HepG2 (cell line): ENCODE results near the gene CENPB. TPM values are rescaled to one million over a fixed set of nuclear protein-coding genes. Genes with fewer than 3 reads are reported as not detected.

Source experiments
- BORCS8-MEF2B ChIP-seq: sonication (generic); formaldehyde crosslinking; IDR thresholded peaks from 2 replicates; pipeline ENCODE4 v1.8.0; 2022; ENCODE audit warnings: mild to moderate bottlenecking, missing genetic modification reagents
- DRAP1 ChIP-seq: IDR thresholded peaks from 2 replicates; pipeline ENCODE4 v1.6.1; 2016; ENCODE audit warnings: missing genetic modification reagents, missing compliant biosample characterization
- GTF3A ChIP-seq: sonication (generic); formaldehyde crosslinking; conservative IDR thresholded peaks from 2 replicates; pipeline ENCODE4 v1.4.0; 2020; ENCODE audit warnings: mild to moderate bottlenecking, missing genetic modification reagents
- HBP1 ChIP-seq: IDR thresholded peaks from 2 replicates; pipeline ENCODE4 v1.6.1; 2016; ENCODE audit warnings: low read depth, control low read depth
- HINFP ChIP-seq: sonication (generic); formaldehyde crosslinking; IDR thresholded peaks from 2 replicates; pipeline ENCODE4 v1.4.0; 2020; ENCODE audit warnings: low read depth, mild to moderate bottlenecking, missing genetic modification reagents
- JARID2 ChIP-seq: sonication (generic); formaldehyde crosslinking; IDR thresholded peaks from 2 replicates; pipeline ENCODE4 v1.8.1; 2023; ENCODE audit warnings: missing genetic modification reagents, inconsistent platforms; ENCODE audit not compliant: insufficient replicate concordance
- MAFG ChIP-seq: sonication (generic); formaldehyde crosslinking; IDR thresholded peaks from 2 replicates; pipeline ENCODE4 v1.5.1; 2020; ENCODE audit warnings: mild to moderate bottlenecking, missing genetic modification reagents
- MIER3 ChIP-seq: IDR thresholded peaks from 2 replicates; pipeline ENCODE4 v1.6.1; 2016; ENCODE audit warnings: missing compliant biosample characterization, borderline replicate concordance
- MTA1 ChIP-seq: sonication (generic); formaldehyde crosslinking; IDR thresholded peaks from 2 replicates; pipeline ENCODE4 v1.4.0; 2020; ENCODE audit warnings: missing genetic modification reagents, mild to moderate bottlenecking, borderline replicate concordance
- NCOA2 ChIP-seq: sonication (generic); formaldehyde crosslinking; IDR thresholded peaks from 2 replicates; pipeline ENCODE4 v1.8.0; 2022; ENCODE audit warnings: inconsistent platforms
- PHF20 ChIP-seq: sonication (generic); formaldehyde crosslinking; IDR thresholded peaks from 2 replicates; pipeline ENCODE4 v1.5.0; 2020; ENCODE audit warnings: mild to moderate bottlenecking, missing genetic modification reagents
- RBFOX2 ChIP-seq: fragments of 200-400 bp; formaldehyde crosslinking; IDR thresholded peaks from 2 replicates; pipeline ENCODE4 v1.6.1; 2017; ENCODE audit warnings: low read depth, mild to moderate bottlenecking, low read length
- SKI ChIP-seq: fragments of 450-650 bp; IDR thresholded peaks from one replicate; pipeline ENCODE4 v1.6.1; 2018; ENCODE audit warnings: mild to moderate bottlenecking; ENCODE audit not compliant: partially characterized antibody
- THAP11 ChIP-seq: IDR thresholded peaks from 2 replicates; pipeline ENCODE4 v1.6.1; 2016; ENCODE audit warnings: missing biosample characterization, missing genetic modification reagents
- XBP1 ChIP-seq: sonication (generic); formaldehyde crosslinking; IDR thresholded peaks from 2 replicates; pipeline ENCODE4 v1.5.0; 2020; ENCODE audit warnings: missing genetic modification reagents
- ZBED4 ChIP-seq: sonication (generic); formaldehyde crosslinking; IDR thresholded peaks from 2 replicates; pipeline ENCODE4 v1.4.0; 2020; ENCODE audit warnings: missing genetic modification reagents, borderline replicate concordance
- ZBTB38 ChIP-seq: sonication (generic); formaldehyde crosslinking; IDR thresholded peaks from 2 replicates; pipeline ENCODE4 v1.5.1; 2020; ENCODE audit warnings: mild to moderate bottlenecking, missing genetic modification reagents
- ZNF549 ChIP-seq: sonication (generic); formaldehyde crosslinking; IDR thresholded peaks from 2 replicates; pipeline ENCODE4 v1.5.0; 2020; ENCODE audit warnings: missing genetic modification reagents
- ZNF589 ChIP-seq: sonication (generic); formaldehyde crosslinking; conservative IDR thresholded peaks from 2 replicates; pipeline ENCODE4 v1.8.0; 2022; ENCODE audit warnings: mild to moderate bottlenecking, moderate library complexity, missing genetic modification reagents
- ZSCAN25 ChIP-seq: sonication (generic); formaldehyde crosslinking; IDR thresholded peaks from 2 replicates; pipeline ENCODE4 v1.8.0; 2022; ENCODE audit warnings: mild to moderate bottlenecking, missing genetic modification reagents
- ZSCAN5A ChIP-seq: sonication (generic); formaldehyde crosslinking; IDR thresholded peaks from 2 replicates; pipeline ENCODE4 v1.8.0; 2022; ENCODE audit warnings: mild to moderate bottlenecking, missing genetic modification reagents, borderline replicate concordance
- polyA plus RNA-seq, 8 experiments: library from polyadenylated mRNA; depleted of rRNA in 3 of 8; stranded (reverse) in 7 of 8; unstranded in 1 of 8; fragments of >200 nt; fragmentation: Illumina TruSeq in 4 of 8; extraction: Trizol in 4 of 8; gene quantifications; 2 replicates each; pipeline versions ENCODE4 v1.2.1 to v1.2.3, GENCODE V29; 2011 to 2016; ENCODE audit warnings: low read depth in 4 of 8, missing spikeins in 1 of 8, mixed read lengths in 1 of 8; ENCODE audit not compliant: insufficient read depth in 1 of 8
- total RNA-seq, 5 experiments: library from RNA; depleted of rRNA; stranded (reverse); fragments of >200 nt; fragmentation: Illumina TruSeq; extraction: Trizol; gene quantifications; 2 replicates each; pipeline ENCODE4 v1.2.3, GENCODE V29; 2016; ENCODE audit warnings: low read depth in 1 of 5

Gene CENPB
- total and polyA plus RNA-seq, 2 of the 13 experiments (the other 11 are each of a cell fraction or from before 2014, with no cell fraction given) = 10.4 to 54.5 TPM

- TF ChIP-seq HINFP (CRISPR knock-in tag) (no peak), MAFG (no peak), PHF20 (CRISPR knock-in tag) (no peak; the same call in 1 of the 2 replicates), SKI (no peak), ZSCAN25 (no peak), ZNF549 (CRISPR knock-in tag) (no peak), HBP1 (CRISPR knock-in tag) (peak; percentile 96; the same call in 1 of the 2 replicates), XBP1 (CRISPR knock-in tag) (no peak), ZSCAN5A (CRISPR knock-in tag) (0 out of 2 replicates have a peak, but pooled peaks have one; percentile 39), THAP11 (CRISPR knock-in tag) (peak; percentile 99), NCOA2 (CRISPR knock-in tag) (no peak), MIER3 (peak; percentile 59; the same call in 1 of the 2 replicates), ZNF589 (CRISPR knock-in tag) (no peak), ZBED4 (CRISPR knock-in tag) (0 out of 2 replicates have a peak, but pooled peaks have one; percentile 43), RBFOX2 (no peak), MTA1 (CRISPR knock-in tag) (peak; percentile 62; the same call in 1 of the 2 replicates), BORCS8-MEF2B (CRISPR knock-in tag) (peak; percentile 76), JARID2 (no peak), ZBTB38 (CRISPR knock-in tag) (peak; percentile 58; the same call in 1 of the 2 replicates), DRAP1 (CRISPR knock-in tag) (peak; percentile 38; the same call in 1 of the 2 replicates), GTF3A (no peak)
Measured at GRCh38 chr20:3781153-3781910, 5.2 kb downstream of the CENPB start, which contains the start of gene SPEF1 (continued).
